RWPE2 (cell line): Measurements from ENCODE around the gene GARNL3.

ENCODE experiments used
- ATAC-seq: fragments of 200-7000 bp; cut with Tn5 transposase; 3 replicates; pipeline ENCODE4 v1.9.1; 2021; ENCODE audit warnings: low read depth
- DNase-seq: peaks from one replicate; pipeline ENCODE4 v3.0.0-alpha.2; 2020; ENCODE audit warnings: low spot score
- H3K27ac ChIP-seq: fragments of 450-650 bp; 2 replicates; pipeline ENCODE4 v1.5.1; 2017; ENCODE audit warnings: mild to moderate bottlenecking; ENCODE audit not compliant: poor library complexity, severe bottlenecking
- H3K27me3 ChIP-seq: fragments of 250-450 bp; sonication (Bioruptor Pico); 2 replicates; pipeline ENCODE4 v1.5.1; 2021; ENCODE audit warnings: mild to moderate bottlenecking, moderate library complexity; ENCODE audit not compliant: insufficient read depth, poor library complexity, severe bottlenecking
- H3K36me3 ChIP-seq: fragments of 250-450 bp; sonication (Bioruptor Pico); 2 replicates; pipeline ENCODE4 v1.5.1; 2020; ENCODE audit warnings: low read depth, mild to moderate bottlenecking, moderate library complexity
- H3K4me1 ChIP-seq: fragments of 250-450 bp; sonication (Bioruptor Pico); 2 replicates; pipeline ENCODE4 v1.5.1; 2021; ENCODE audit warnings: mild to moderate bottlenecking, moderate library complexity; ENCODE audit not compliant: insufficient read depth, poor library complexity, severe bottlenecking
- H3K4me3 ChIP-seq: fragments of 250-450 bp; sonication (Bioruptor Pico); 2 replicates; pipeline ENCODE4 v1.5.1; 2021; ENCODE audit warnings: mild to moderate bottlenecking, moderate library complexity; ENCODE audit not compliant: severe bottlenecking
- H3K9me3 ChIP-seq: fragments of 250-450 bp; sonication (Bioruptor Pico); 2 replicates; pipeline ENCODE4 v1.5.1; 2021; ENCODE audit warnings: mild to moderate bottlenecking, moderate library complexity; ENCODE audit not compliant: severe bottlenecking
- TF ChIP-seq, protein P1 (sequence below): fragments of 450-650 bp; IDR thresholded peaks from one replicate; pipeline ENCODE4 v1.5.1; 2017; ENCODE audit warnings: mild to moderate bottlenecking, moderate library complexity; ENCODE audit not compliant: poor library complexity, severe bottlenecking

Gene GARNL3

DNA sequence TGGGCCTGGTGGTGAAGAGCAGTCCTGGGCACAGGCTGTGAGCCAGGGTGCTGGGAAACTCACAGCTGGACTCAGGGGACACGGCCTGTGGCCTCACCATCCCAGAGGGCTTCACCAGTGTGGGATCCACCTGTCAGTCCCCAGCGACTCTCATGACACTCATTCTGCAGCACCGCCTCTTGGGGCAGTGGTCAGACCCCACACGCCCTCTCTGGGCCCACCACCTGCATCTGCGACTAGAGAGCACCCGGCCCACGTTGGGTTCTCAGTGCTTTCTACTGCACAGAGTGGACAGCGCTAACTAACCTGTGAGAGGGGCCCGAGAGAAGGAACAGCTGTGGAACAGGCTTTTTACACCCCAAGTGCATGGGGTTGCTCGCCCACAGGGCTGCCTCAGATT is 45.8 kb upstream of the GARNL3 start:
- Histone ChIP-seq H3K4me1 (no peaks in the 10 kb centered on the region), H3K27ac (no peak overlapping the region), H3K9me3 (no peaks in the 10 kb centered on the region), H3K27me3 (no peaks in the 10 kb centered on the region), H3K4me3 (no peak overlapping the region), H3K36me3 (no peaks in the 10 kb centered on the region)
- TF ChIP-seq, protein P1, sequence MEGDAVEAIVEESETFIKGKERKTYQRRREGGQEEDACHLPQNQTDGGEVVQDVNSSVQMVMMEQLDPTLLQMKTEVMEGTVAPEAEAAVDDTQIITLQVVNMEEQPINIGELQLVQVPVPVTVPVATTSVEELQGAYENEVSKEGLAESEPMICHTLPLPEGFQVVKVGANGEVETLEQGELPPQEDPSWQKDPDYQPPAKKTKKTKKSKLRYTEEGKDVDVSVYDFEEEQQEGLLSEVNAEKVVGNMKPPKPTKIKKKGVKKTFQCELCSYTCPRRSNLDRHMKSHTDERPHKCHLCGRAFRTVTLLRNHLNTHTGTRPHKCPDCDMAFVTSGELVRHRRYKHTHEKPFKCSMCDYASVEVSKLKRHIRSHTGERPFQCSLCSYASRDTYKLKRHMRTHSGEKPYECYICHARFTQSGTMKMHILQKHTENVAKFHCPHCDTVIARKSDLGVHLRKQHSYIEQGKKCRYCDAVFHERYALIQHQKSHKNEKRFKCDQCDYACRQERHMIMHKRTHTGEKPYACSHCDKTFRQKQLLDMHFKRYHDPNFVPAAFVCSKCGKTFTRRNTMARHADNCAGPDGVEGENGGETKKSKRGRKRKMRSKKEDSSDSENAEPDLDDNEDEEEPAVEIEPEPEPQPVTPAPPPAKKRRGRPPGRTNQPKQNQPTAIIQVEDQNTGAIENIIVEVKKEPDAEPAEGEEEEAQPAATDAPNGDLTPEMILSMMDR = no peak
- DNase-seq = no peak
- ATAC-seq = no peak

DNA sequence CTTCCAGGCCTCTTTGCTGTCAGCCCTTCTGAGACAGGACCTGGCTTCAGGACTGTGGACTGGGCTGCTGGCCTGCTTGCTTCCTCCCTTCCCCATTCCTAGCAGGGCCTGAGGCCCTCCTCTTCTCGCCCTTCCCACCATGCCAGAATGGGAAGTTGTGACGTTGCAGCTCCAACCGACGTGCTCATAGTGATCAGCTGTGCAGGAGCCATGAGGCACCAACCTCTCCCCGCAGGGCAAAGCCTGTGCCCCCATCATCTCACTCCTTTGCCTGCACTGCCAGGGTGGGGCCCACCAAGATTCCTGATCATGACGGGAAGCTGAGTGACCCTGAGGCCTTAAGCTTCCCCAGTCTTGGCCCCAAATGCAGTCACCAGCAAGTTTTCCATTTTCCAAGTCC is 45.1 kb upstream of the GARNL3 start:
- Histone ChIP-seq H3K4me1 (no peaks in the 10 kb centered on the region), H3K36me3 (no peaks in the 10 kb centered on the region), H3K27ac (no peak overlapping the region), H3K9me3 (no peaks in the 10 kb centered on the region), H3K27me3 (no peaks in the 10 kb centered on the region), H3K4me3 (no peak overlapping the region)
- TF ChIP-seq, protein P1 = no peak
- DNase-seq (no peak), ATAC-seq (no peak)

DNA sequence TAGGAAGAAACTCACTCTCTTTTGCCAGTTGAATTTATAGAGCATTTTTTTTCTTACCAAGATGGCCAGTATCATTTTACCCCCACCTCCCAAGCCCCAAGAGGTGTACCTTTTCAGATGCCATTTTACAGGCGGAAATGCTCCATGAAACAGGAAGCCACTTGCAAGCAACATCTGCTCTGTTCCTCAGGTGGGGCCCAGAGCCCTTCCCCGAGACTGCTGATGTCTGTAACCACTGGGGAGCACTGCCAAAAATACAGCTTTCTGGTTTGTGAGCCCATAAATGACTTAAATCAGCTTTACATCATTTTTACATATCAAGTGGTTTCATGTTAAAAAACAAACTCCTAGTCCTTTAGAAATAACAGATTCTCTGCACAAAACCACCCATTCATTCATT is 42.9 kb upstream of the GARNL3 start:
- Histone ChIP-seq H3K36me3 (no peaks in the 10 kb centered on the region), H3K27ac (no peak overlapping the region), H3K4me1 (no peaks in the 10 kb centered on the region), H3K9me3 (no peaks in the 10 kb centered on the region), H3K4me3 (no peak overlapping the region), H3K27me3 (no peaks in the 10 kb centered on the region)
- TF ChIP-seq, protein P1 = no peak
- no peak for ATAC-seq
- DNase-seq = no peak

DNA sequence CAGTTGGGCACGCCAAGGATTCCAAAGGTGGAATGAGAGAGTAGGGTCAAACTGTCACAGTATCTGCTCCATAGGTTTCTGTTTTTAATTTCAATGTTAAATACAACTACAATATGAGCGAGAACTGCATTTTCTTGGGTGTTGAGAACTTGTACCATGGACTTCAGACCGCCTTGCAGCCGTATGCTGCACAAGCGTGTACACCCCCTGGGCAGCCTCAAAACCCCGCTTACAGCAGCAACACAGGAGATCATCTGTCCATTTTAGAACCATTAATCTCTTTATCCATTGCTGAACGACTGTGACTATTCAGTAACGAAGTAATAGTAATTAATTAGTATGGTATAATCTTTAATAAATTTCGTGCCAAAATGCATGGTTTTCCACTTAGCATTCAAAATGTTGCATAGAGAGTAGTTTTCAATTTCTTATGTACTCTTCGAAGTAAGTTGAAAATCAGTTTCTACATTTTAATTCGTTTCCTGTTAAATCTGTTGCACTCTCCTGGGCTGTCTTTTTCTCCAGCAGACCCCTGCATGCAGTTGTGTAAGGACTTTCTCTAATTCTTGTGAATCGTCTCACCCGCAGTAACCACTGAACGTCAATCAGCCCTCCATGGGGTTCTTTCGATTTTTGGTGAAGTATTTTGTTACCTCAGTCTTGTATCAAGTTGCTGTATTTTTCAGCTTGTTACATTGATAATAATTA is 42.0 kb upstream of the GARNL3 start:
- Histone ChIP-seq H3K27me3 (no peaks in the 10 kb centered on the region), H3K27ac (no peak overlapping the region), H3K4me3 (no peak overlapping the region), H3K9me3 (no peaks in the 10 kb centered on the region), H3K36me3 (no peaks in the 10 kb centered on the region), H3K4me1 (no peaks in the 10 kb centered on the region)
- ATAC-seq = no peak
- TF ChIP-seq, protein P1 = no peak
- no peak for DNase-seq

DNA sequence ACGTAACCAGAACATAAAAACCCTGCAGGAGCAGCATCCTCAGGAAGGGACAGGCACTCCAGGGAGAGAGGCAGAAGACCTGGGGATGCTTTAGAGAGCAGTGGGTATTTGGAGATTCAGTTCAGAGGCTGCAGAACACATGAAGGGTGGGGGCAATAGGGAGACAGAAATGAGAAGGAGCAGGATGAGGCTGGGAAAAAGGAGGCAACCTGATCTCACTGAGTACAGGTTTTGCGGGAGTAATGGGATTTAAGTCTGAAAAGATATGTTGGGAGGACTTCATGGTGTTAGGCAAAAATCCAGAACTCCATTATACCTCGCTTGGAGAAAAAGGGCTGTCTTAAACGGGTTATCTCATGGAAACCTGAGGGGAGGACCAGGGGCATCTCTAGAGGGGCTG is 41.3 kb upstream of the GARNL3 start:
- Histone ChIP-seq H3K4me1 (no peaks in the 10 kb centered on the region), H3K27me3 (no peaks in the 10 kb centered on the region), H3K36me3 (no peaks in the 10 kb centered on the region), H3K27ac (no peak overlapping the region), H3K4me3 (no peak overlapping the region), H3K9me3 (no peaks in the 10 kb centered on the region)
- DNase-seq (no peak), ATAC-seq (no peak)
- TF ChIP-seq, protein P1 = no peak
